Keratinocyte (primary cell): Measurements from ENCODE around the gene LEP. TPM values are rescaled to one million over a fixed set of nuclear protein-coding genes. Genes with fewer than 3 reads are reported as not detected.

Experiments
- DNase-seq: peaks from one replicate; pipeline ENCODE4 v3.0.0-alpha.2; 2011; ENCODE audit warnings: low read depth, missing footprints, low spot score
- FAIRE-seq: peaks from 2 replicates; lab custom pipeline; 2011; peaks lifted over from hg19 to GRCh38; lab: Jason Lieb, UNC
- H2AFZ ChIP-seq: 2 replicates; pipeline ENCODE4 v1.6.0; 2012; ENCODE audit warnings: low read length, control low read depth, inconsistent platforms; ENCODE audit not compliant: control insufficient read depth
- H3K27ac ChIP-seq: 2 replicates; pipeline ENCODE4 v1.5.1; 2011; ENCODE audit warnings: low read length; ENCODE audit not compliant: control insufficient read depth, insufficient read depth
- H3K27me3 ChIP-seq: 3 replicates; pipeline ENCODE4 v1.6.0; 2011; ENCODE audit warnings: low read length; ENCODE audit not compliant: control insufficient read depth, insufficient read depth; ENCODE audit errors: extremely low read depth
- H3K36me3 ChIP-seq, 2 experiments: 2 replicates in 1 of 2; 3 replicates in 1 of 2; pipeline ENCODE4 v1.5.1; 2011; ENCODE audit warnings: low read length in 2 of 2, mild to moderate bottlenecking in 1 of 2; ENCODE audit not compliant: control insufficient read depth in 2 of 2, insufficient read depth in 2 of 2; ENCODE audit errors: extremely low read depth in 1 of 2
- H3K4me1 ChIP-seq: 3 replicates; pipeline ENCODE4 v1.5.1; 2011; ENCODE audit warnings: low read length; ENCODE audit not compliant: control insufficient read depth, insufficient read depth; ENCODE audit errors: extremely low read depth
- H3K4me2 ChIP-seq: 3 replicates; pipeline ENCODE4 v1.6.0; 2011; ENCODE audit warnings: low read depth, low read length; ENCODE audit not compliant: control insufficient read depth, insufficient read depth; ENCODE audit errors: extremely low read depth
- H3K4me3 ChIP-seq, 3 experiments: fragments of 200-600 bp in 1 of 3; sonication (generic) in 1 of 3; 2 replicates in 2 of 3; 3 replicates in 1 of 3; pipeline ENCODE4 v1.5.1; 2011 to 2016; ENCODE audit warnings: low read length in 3 of 3, mild to moderate bottlenecking in 3 of 3, control low read depth in 2 of 3, inconsistent platforms in 1 of 3, low read depth in 1 of 3, mixed read lengths in 1 of 3, mixed run types in 1 of 3, moderate library complexity in 1 of 3; ENCODE audit not compliant: control insufficient read depth in 2 of 3, insufficient read depth in 2 of 3; ENCODE audit errors: extremely low read depth in 1 of 3
- H3K79me2 ChIP-seq: 2 replicates; pipeline ENCODE4 v1.6.0; 2012; ENCODE audit warnings: low read length; ENCODE audit not compliant: control insufficient read depth, insufficient read depth
- H3K9ac ChIP-seq: 3 replicates; pipeline ENCODE4 v1.6.0; 2011; ENCODE audit warnings: low read length; ENCODE audit not compliant: control insufficient read depth, insufficient read depth; ENCODE audit errors: extremely low read depth
- H3K9me1 ChIP-seq: 3 replicates; pipeline ENCODE4 v1.6.0; 2011; ENCODE audit warnings: low read length; ENCODE audit not compliant: control insufficient read depth, insufficient read depth; ENCODE audit errors: extremely low read depth
- H3K9me3 ChIP-seq: 2 replicates; pipeline ENCODE4 v1.5.1; 2012; ENCODE audit warnings: low read depth, low read length; ENCODE audit not compliant: control insufficient read depth
- H4K20me1 ChIP-seq: 3 replicates; pipeline ENCODE4 v1.6.0; 2011; ENCODE audit warnings: low read length; ENCODE audit not compliant: control insufficient read depth, insufficient read depth; ENCODE audit errors: extremely low read depth
- EZH2 ChIP-seq: IDR thresholded peaks from one replicate; pipeline ENCODE4 v1.6.1; 2012; ENCODE audit warnings: inconsistent platforms, mild to moderate bottlenecking, low read length, moderate library complexity
- dilution Hi-C: fragments of 300-500 bp; cut with MboI; formaldehyde crosslinking; loops from one replicate; pipeline ENCODE4 v1.7.0; 2020; ENCODE audit warnings: low sequenced_read_pairs; ENCODE audit not compliant: extremely low pct_ligation_motif_present
- polyA plus RNA-seq, 5 experiments: library from polyadenylated mRNA; depleted of rRNA in 3 of 5; stranded (reverse) in 3 of 5; stranded (forward) in 1 of 5; unstranded in 1 of 5; fragments of >200 nt; gene quantifications; 1 replicate in 1 of 5; 2 replicates in 3 of 5; 3 replicates in 1 of 5; pipeline versions ENCODE4 v1.2.1 to v1.2.3, GENCODE V29; 2011 to 2012; ENCODE audit warnings: missing spikeins in 2 of 5, low read depth in 1 of 5, low replicate concordance in 1 of 5
- TF ChIP-seq, protein P1 (sequence below), 3 experiments: IDR thresholded peaks in 1 of 3; conservative IDR thresholded peaks in 1 of 3; optimal IDR thresholded peaks in 1 of 3; 2 replicates in 2 of 3; 3 replicates in 1 of 3; pipeline versions ENCODE3 to v1.5.1; 2011; ENCODE audit warnings: low read length in 3 of 3, mild to moderate bottlenecking in 3 of 3, moderate library complexity in 2 of 3, control low read depth in 1 of 3, inconsistent platforms in 1 of 3; ENCODE audit not compliant: insufficient read depth in 2 of 3; ENCODE audit errors: extremely low read depth in 1 of 3

The LEP gene
- polyA plus RNA-seq, 1 donor (not counting 4 experiments of a cell fraction or from before 2014, with no cell fraction given) = 0.10 TPM

DNA sequence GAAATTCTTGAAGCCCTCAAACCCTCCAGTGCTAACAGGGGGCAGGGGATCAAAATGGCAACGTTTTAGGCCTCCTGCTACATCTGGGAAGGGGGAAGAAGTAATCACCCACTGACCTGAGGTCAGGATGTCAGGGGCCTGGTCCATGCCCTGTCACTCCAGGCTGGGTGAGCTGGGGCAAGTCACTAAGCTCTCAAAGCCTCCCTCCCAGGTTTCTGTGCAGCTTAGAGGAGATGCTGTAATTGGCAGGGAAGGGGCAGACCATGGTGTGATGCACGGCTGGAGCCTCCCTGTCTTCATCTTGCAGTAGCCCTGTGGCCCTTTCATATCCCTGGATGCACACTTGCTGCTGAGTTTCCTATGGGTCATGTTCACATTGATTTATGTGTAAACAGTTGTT, 27.2 kb downstream of the LEP start:
- Histone ChIP-seq H3K4me3 (no peak overlapping the region), H3K36me3 (no peaks in the 10 kb centered on the region), H3K9me3 (no peaks in the 10 kb centered on the region), H3K9ac (no peak overlapping the region), H3K4me2 (no peak overlapping the region), H3K9me1 (no peaks in the 10 kb centered on the region), H3K27ac (no peak overlapping the region), H3K4me1 (peaks cover 32% of the 10 kb centered on the region), H3K79me2 (no peaks in the 10 kb centered on the region), H2AFZ (no peak overlapping the region), H3K27me3 (no peaks in the 10 kb centered on the region), H4K20me1 (no peaks in the 10 kb centered on the region)
- dilution Hi-C loops = no loop called here
- TF ChIP-seq, protein P1, sequence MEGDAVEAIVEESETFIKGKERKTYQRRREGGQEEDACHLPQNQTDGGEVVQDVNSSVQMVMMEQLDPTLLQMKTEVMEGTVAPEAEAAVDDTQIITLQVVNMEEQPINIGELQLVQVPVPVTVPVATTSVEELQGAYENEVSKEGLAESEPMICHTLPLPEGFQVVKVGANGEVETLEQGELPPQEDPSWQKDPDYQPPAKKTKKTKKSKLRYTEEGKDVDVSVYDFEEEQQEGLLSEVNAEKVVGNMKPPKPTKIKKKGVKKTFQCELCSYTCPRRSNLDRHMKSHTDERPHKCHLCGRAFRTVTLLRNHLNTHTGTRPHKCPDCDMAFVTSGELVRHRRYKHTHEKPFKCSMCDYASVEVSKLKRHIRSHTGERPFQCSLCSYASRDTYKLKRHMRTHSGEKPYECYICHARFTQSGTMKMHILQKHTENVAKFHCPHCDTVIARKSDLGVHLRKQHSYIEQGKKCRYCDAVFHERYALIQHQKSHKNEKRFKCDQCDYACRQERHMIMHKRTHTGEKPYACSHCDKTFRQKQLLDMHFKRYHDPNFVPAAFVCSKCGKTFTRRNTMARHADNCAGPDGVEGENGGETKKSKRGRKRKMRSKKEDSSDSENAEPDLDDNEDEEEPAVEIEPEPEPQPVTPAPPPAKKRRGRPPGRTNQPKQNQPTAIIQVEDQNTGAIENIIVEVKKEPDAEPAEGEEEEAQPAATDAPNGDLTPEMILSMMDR (optimal IDR thresholded peaks at IDR 0.05 in 1 of 3, IDR thresholded peaks at IDR 0.05 in 1 of 3, conservative IDR thresholded peaks at IDR 0.05 in 1 of 3; ENCODE audit: extremely low read depth in 1 of 3, insufficient read depth in 2 of 3, low read length in 3 of 3) = no peak
- no peak for TF ChIP-seq EZH2
- DNase-seq (no peak), FAIRE-seq (no peak)

DNA sequence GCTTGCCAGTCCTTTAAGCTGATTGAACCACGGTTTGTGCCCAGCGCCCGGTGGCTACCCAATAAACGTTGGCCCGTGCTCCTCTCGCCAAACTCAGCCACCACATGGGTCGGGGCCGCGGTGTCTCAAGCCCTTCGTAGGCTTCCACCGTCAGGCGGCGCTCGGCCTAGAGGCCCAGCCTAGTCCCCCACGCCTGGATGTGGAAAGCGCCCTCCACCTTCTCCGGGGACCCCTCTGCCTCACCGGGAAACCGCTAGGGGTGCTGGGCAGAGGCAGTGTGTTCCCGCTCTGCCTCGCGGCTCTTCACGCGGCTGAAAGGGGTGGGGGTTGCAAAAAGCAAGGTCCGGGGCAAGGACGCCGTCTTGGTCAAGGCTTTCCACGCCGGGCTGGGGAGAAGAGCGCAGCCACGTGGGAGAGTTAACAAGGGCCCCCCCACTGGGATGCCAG, 29.8 kb downstream of the LEP start:
- TF ChIP-seq, protein P1 (optimal IDR thresholded peaks at IDR 0.05 in 1 of 3, IDR thresholded peaks at IDR 0.05 in 1 of 3, conservative IDR thresholded peaks at IDR 0.05 in 1 of 3; ENCODE audit: extremely low read depth in 1 of 3, insufficient read depth in 2 of 3, low read length in 3 of 3) = no peak
- no peak for TF ChIP-seq EZH2
- Histone ChIP-seq H2AFZ (no peak overlapping the region), H3K27me3 (no peaks in the 10 kb centered on the region), H3K9me1 (no peaks in the 10 kb centered on the region), H4K20me1 (no peaks in the 10 kb centered on the region), H3K9ac (no peak overlapping the region), H3K27ac (no peak overlapping the region), H3K4me1 (peaks cover 32% of the 10 kb centered on the region), H3K36me3 (no peaks in the 10 kb centered on the region), H3K9me3 (no peaks in the 10 kb centered on the region), H3K4me3 (no peak overlapping the region), H3K4me2 (no peak overlapping the region), H3K79me2 (no peaks in the 10 kb centered on the region)
- no peak for FAIRE-seq
- no peak for DNase-seq
- dilution Hi-C loops = no loop called here
